A549 (cell line): ENCODE results near the gene ALDH1A3. TPM values are rescaled to one million over a fixed set of nuclear protein-coding genes. Genes with fewer than 3 reads are reported as not detected.

Experiments
- ATAC-seq, 2 experiments: fragments of 200-7000 bp in 1 of 2; fragments of >200 bp in 1 of 2; cut with Nextera tagmentation in 1 of 2; cut with Tn5 transposase in 1 of 2; 3 replicates each; pipeline versions ENCODE4 v1.8.0 to v1.9.1; 2018 to 2020; ENCODE audit warnings: mild to moderate bottlenecking in 1 of 2, moderate library complexity in 1 of 2
- CTCF ChIA-PET: fragments of 300-600 bp; sonication (Branson Sonifier 250); formaldehyde crosslinking; extraction: SDS; loops from one replicate; lab custom pipeline; 2021; ENCODE audit warnings: antibody characterized with exemption, inconsistent platforms; lab: Yijun Ruan, JAX
- POLR2A ChIA-PET: fragments of 350-600 bp; formaldehyde crosslinking; extraction: SDS; loops from one replicate; lab custom pipeline; 2021; ENCODE audit warnings: antibody characterized with exemption, inconsistent platforms; lab: Yijun Ruan, JAX
- DNase-seq, 2 experiments: peaks; one replicate each; pipeline versions ENCODE4 v3.0.0 to v3.0.0-alpha.2; 2011 to 2016; ENCODE audit warnings: low read depth in 1 of 2, low spot score in 1 of 2
- FAIRE-seq: peaks from 2 replicates; lab custom pipeline; 2011; peaks lifted over from hg19 to GRCh38; lab: Jason Lieb, UNC
- H3K27ac ChIP-seq, 2 experiments: fragments of >200 bp; sonication (Bioruptor Twin); formaldehyde crosslinking; 3 replicates each; pipeline ENCODE4 v1.5.1; 2016 to 2017
- H3K4me1 ChIP-seq: fragments of >200 bp; sonication (Bioruptor Twin); formaldehyde crosslinking; 3 replicates; pipeline ENCODE4 v1.6.1; 2016
- H3K4me2 ChIP-seq: fragments of >200 bp; sonication (Bioruptor Twin); formaldehyde crosslinking; 3 replicates; pipeline ENCODE4 v1.6.1; 2016
- H3K4me3 ChIP-seq: fragments of >200 bp; sonication (Bioruptor Twin); formaldehyde crosslinking; 3 replicates; pipeline ENCODE4 v1.5.1; 2016
- H3K9me3 ChIP-seq: fragments of >200 bp; sonication (Bioruptor Twin); formaldehyde crosslinking; 3 replicates; pipeline ENCODE4 v1.6.1; 2016
- CBX8 ChIP-seq: fragments of 200-600 bp; sonication (generic); IDR thresholded peaks from 2 replicates; pipeline ENCODE4 v1.6.1; 2016
- CEBPB ChIP-seq, 2 experiments: fragments of >200 bp in 1 of 2; sonication (Bioruptor Twin) in 1 of 2; formaldehyde crosslinking in 1 of 2; IDR thresholded peaks; 2 replicates each; pipeline ENCODE4 v1.6.1; 2012 to 2016
- CHD2 ChIP-seq: fragments of 150-350 bp; IDR thresholded peaks from 2 replicates; pipeline ENCODE4 v1.6.1; 2014; ENCODE audit warnings: low read length; ENCODE audit not compliant: partially characterized antibody
- CHD4 ChIP-seq: fragments of 200-600 bp; sonication (generic); IDR thresholded peaks from 2 replicates; pipeline ENCODE4 v1.6.1; 2016; ENCODE audit warnings: antibody characterized with exemption, mild to moderate bottlenecking, borderline replicate concordance
- EHF ChIP-seq: fragments of 250-450 bp; sonication (Bioruptor Pico); IDR thresholded peaks from 2 replicates; pipeline ENCODE4 v1.5.0; 2020; ENCODE audit warnings: mild to moderate bottlenecking
- EP300 ChIP-seq, 2 experiments: fragments of >200 bp; sonication (Bioruptor Twin); formaldehyde crosslinking; IDR thresholded peaks; 2 replicates in 1 of 2; 3 replicates in 1 of 2; pipeline ENCODE4 v1.6.1; 2016 to 2017
- ESRRA ChIP-seq: fragments of 150-350 bp; IDR thresholded peaks from 2 replicates; pipeline ENCODE4 v1.6.1; 2014; ENCODE audit warnings: mild to moderate bottlenecking, low read length, borderline replicate concordance
- HDAC2 ChIP-seq: fragments of 200-600 bp; sonication (generic); IDR thresholded peaks from 2 replicates; pipeline ENCODE4 v1.6.1; 2016
- HOXB5 ChIP-seq: fragments of 250-450 bp; sonication (Bioruptor Pico); IDR thresholded peaks from 2 replicates; pipeline ENCODE4 v1.5.0; 2020; ENCODE audit warnings: mild to moderate bottlenecking, moderate library complexity
- JUN ChIP-seq, 2 experiments: fragments of >200 bp; sonication (Bioruptor Twin); formaldehyde crosslinking; IDR thresholded peaks; 2 replicates in 1 of 2; 3 replicates in 1 of 2; pipeline ENCODE4 v1.6.1; 2016 to 2017
- KDM1A ChIP-seq: fragments of 200-600 bp; sonication (generic); IDR thresholded peaks from 2 replicates; pipeline ENCODE4 v1.6.1; 2016; ENCODE audit warnings: low read depth, mild to moderate bottlenecking
- KDM5A ChIP-seq: fragments of 200-600 bp; sonication (generic); IDR thresholded peaks from 2 replicates; pipeline ENCODE4 v1.6.1; 2016; ENCODE audit warnings: antibody characterized with exemption, mild to moderate bottlenecking
- MAZ ChIP-seq: fragments of 150-350 bp; IDR thresholded peaks from 2 replicates; pipeline ENCODE4 v1.6.1; 2014; ENCODE audit warnings: antibody characterized with exemption, low read depth, low read length, borderline replicate concordance
- MYC ChIP-seq: IDR thresholded peaks from 2 replicates; pipeline ENCODE4 v1.6.1; 2012; ENCODE audit warnings: mild to moderate bottlenecking, inconsistent platforms, low read length, improper control_type of control experiment, borderline replicate concordance
- NR3C1 ChIP-seq: fragments of >200 bp; sonication (Bioruptor Twin); formaldehyde crosslinking; IDR thresholded peaks from 3 replicates; pipeline ENCODE4 v1.6.1; 2017
- POLR2A ChIP-seq: IDR thresholded peaks from 2 replicates; pipeline ENCODE4 v1.6.1; 2012; ENCODE audit warnings: mild to moderate bottlenecking, low read length
- RARB ChIP-seq: fragments of 250-450 bp; sonication (Bioruptor Pico); IDR thresholded peaks from 2 replicates; pipeline ENCODE4 v1.8.0; 2021; ENCODE audit warnings: mild to moderate bottlenecking, moderate library complexity
- RFX5 ChIP-seq: fragments of 450-650 bp; IDR thresholded peaks from 2 replicates; pipeline ENCODE4 v1.7.1; 2014; ENCODE audit warnings: antibody characterized with exemption, mild to moderate bottlenecking, moderate library complexity
- SREBF2 ChIP-seq: fragments of 450-650 bp; IDR thresholded peaks from 2 replicates; pipeline ENCODE4 v1.6.1; 2014; ENCODE audit warnings: mild to moderate bottlenecking, moderate library complexity
- TP53 ChIP-seq: fragments of 250-450 bp; sonication (Bioruptor Pico); IDR thresholded peaks from 2 replicates; pipeline ENCODE4 v1.5.0; 2021; ENCODE audit warnings: mild to moderate bottlenecking, moderate library complexity
- ZC3H11A ChIP-seq: fragments of 450-650 bp; IDR thresholded peaks from 2 replicates; pipeline ENCODE4 v1.6.1; 2014; ENCODE audit warnings: antibody characterized with exemption, mild to moderate bottlenecking
- ZFP36 ChIP-seq: fragments of 450-650 bp; IDR thresholded peaks from 2 replicates; pipeline ENCODE4 v1.6.1; 2014; ENCODE audit warnings: borderline replicate concordance; ENCODE audit not compliant: partially characterized antibody
- ZNF302 ChIP-seq: fragments of 250-450 bp; sonication (Bioruptor Pico); IDR thresholded peaks from 2 replicates; pipeline ENCODE4 v1.9.0; 2021; ENCODE audit warnings: inconsistent platforms, mild to moderate bottlenecking, moderate library complexity
- ZSCAN20 ChIP-seq: fragments of 250-450 bp; sonication (Bioruptor Pico); IDR thresholded peaks from 2 replicates; pipeline ENCODE4 v1.8.0; 2022; ENCODE audit warnings: mild to moderate bottlenecking, moderate library complexity
- WGBS: methylation state at CpG from one replicate; pipeline ENCODE4 v1.1.6; 2017; ENCODE audit errors: missing lambda C conversion rate; 5-methylcytosine and 5-hydroxymethylcytosine counted together
- polyA plus RNA-seq, 4 experiments: library from polyadenylated mRNA; depleted of rRNA in 3 of 4; stranded (reverse); fragments of >200 nt; fragmentation: RNase III in 1 of 4; extraction: RNeasy Plus Mini Kit Qiagen cat#74134 plus additional on column Dnase treatment in 1 of 4; gene quantifications; 2 replicates in 3 of 4; 3 replicates in 1 of 4; pipeline ENCODE4 v1.2.3, GENCODE V29; 2011 to 2017
- TF ChIP-seq, protein P1 (sequence below): fragments of 200-600 bp; sonication (generic); IDR thresholded peaks from 2 replicates; pipeline ENCODE4 v1.6.1; 2016; ENCODE audit warnings: antibody characterized with exemption, mild to moderate bottlenecking, moderate library complexity
- TF ChIP-seq, protein P2 (sequence below): fragments of 450-650 bp; IDR thresholded peaks from 2 replicates; pipeline ENCODE4 v1.6.1; 2014; ENCODE audit warnings: antibody characterized with exemption
- TF ChIP-seq, protein P3 (sequence below): fragments of 150-350 bp; IDR thresholded peaks from 2 replicates; pipeline ENCODE4 v1.6.1; 2014; ENCODE audit warnings: low read depth, mild to moderate bottlenecking, low read length
- TF ChIP-seq, protein P4 (sequence below): fragments of 250-450 bp; sonication (Bioruptor Pico); IDR thresholded peaks from 2 replicates; pipeline ENCODE4 v1.5.0; 2020; ENCODE audit warnings: low read depth, mild to moderate bottlenecking, moderate library complexity
- TF ChIP-seq, protein P5 (sequence below): IDR thresholded peaks from 2 replicates; pipeline ENCODE4 v1.6.1; 2012; ENCODE audit warnings: low read depth, borderline replicate concordance

ALDH1A3 gene
- polyA plus RNA-seq, 2 of the 4 experiments (the other 2 are of a cell fraction) = 11.5 to 11.9 TPM

DNA sequence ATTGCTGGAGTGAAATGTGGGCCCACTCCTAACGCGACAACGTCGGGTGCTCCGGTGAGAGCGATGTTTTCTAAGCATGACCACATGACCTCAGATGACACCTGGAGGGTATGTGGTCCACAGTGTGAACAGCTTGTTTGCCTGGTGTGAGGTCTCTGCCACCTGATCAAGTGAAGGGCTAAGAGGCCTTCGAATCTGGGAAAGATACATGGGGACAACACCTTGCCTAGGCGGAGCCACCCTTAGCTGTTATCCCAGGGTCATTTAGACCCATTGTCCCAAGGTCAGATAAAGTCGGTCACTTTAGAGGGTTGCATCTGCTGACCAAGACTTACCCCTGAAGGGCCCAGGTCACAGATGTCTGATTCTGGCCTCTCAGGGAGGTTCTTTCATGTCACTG is 34.9 kb upstream of the ALDH1A3 start:
- H3K4me3 ChIP-seq = no peak overlapping the region
- DNase-seq (no peak), ATAC-seq (no peak), FAIRE-seq (no peak)
- H3K27ac ChIP-seq = no peak overlapping the region
- H3K4me1 ChIP-seq = peaks cover 6% of the 10 kb centered on the region; the same call in 1 of the 3 replicates
- no peak for TF ChIP-seq EHF
- TF ChIP-seq HDAC2 = no peak
- TF ChIP-seq ZFP36 = no peak
- TF ChIP-seq MAZ = no peak
- no peak for TF ChIP-seq CBX8
- TF ChIP-seq, protein P1, sequence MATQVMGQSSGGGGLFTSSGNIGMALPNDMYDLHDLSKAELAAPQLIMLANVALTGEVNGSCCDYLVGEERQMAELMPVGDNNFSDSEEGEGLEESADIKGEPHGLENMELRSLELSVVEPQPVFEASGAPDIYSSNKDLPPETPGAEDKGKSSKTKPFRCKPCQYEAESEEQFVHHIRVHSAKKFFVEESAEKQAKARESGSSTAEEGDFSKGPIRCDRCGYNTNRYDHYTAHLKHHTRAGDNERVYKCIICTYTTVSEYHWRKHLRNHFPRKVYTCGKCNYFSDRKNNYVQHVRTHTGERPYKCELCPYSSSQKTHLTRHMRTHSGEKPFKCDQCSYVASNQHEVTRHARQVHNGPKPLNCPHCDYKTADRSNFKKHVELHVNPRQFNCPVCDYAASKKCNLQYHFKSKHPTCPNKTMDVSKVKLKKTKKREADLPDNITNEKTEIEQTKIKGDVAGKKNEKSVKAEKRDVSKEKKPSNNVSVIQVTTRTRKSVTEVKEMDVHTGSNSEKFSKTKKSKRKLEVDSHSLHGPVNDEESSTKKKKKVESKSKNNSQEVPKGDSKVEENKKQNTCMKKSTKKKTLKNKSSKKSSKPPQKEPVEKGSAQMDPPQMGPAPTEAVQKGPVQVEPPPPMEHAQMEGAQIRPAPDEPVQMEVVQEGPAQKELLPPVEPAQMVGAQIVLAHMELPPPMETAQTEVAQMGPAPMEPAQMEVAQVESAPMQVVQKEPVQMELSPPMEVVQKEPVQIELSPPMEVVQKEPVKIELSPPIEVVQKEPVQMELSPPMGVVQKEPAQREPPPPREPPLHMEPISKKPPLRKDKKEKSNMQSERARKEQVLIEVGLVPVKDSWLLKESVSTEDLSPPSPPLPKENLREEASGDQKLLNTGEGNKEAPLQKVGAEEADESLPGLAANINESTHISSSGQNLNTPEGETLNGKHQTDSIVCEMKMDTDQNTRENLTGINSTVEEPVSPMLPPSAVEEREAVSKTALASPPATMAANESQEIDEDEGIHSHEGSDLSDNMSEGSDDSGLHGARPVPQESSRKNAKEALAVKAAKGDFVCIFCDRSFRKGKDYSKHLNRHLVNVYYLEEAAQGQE = no peak
- no peak for TF ChIP-seq ZSCAN20 (CRISPR knock-in tag)
- TF ChIP-seq, protein P2, sequence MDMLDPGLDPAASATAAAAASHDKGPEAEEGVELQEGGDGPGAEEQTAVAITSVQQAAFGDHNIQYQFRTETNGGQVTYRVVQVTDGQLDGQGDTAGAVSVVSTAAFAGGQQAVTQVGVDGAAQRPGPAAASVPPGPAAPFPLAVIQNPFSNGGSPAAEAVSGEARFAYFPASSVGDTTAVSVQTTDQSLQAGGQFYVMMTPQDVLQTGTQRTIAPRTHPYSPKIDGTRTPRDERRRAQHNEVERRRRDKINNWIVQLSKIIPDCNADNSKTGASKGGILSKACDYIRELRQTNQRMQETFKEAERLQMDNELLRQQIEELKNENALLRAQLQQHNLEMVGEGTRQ = no peak
- no peak for TF ChIP-seq RFX5
- TF ChIP-seq ESRRA = no peak
- TF ChIP-seq, protein P3, sequence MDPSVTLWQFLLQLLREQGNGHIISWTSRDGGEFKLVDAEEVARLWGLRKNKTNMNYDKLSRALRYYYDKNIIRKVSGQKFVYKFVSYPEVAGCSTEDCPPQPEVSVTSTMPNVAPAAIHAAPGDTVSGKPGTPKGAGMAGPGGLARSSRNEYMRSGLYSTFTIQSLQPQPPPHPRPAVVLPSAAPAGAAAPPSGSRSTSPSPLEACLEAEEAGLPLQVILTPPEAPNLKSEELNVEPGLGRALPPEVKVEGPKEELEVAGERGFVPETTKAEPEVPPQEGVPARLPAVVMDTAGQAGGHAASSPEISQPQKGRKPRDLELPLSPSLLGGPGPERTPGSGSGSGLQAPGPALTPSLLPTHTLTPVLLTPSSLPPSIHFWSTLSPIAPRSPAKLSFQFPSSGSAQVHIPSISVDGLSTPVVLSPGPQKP = no peak
- no peak for TF ChIP-seq CHD2
- no peak for TF ChIP-seq NR3C1
- no peak for TF ChIP-seq KDM5A
- TF ChIP-seq ZNF302 (CRISPR knock-in tag) = no peak
- no peak for TF ChIP-seq POLR2A
- TF ChIP-seq KDM1A = no peak
- TF ChIP-seq, protein P4, sequence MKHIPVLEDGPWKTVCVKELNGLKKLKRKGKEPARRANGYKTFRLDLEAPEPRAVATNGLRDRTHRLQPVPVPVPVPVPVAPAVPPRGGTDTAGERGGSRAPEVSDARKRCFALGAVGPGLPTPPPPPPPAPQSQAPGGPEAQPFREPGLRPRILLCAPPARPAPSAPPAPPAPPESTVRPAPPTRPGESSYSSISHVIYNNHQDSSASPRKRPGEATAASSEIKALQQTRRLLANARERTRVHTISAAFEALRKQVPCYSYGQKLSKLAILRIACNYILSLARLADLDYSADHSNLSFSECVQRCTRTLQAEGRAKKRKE = no peak
- no peak for TF ChIP-seq JUN (IDR thresholded peaks at IDR 0.05)
- POLR2A ChIA-PET = no interaction called here
- no peak overlapping the region for H3K4me2 ChIP-seq
- H3K9me3 ChIP-seq = no peaks in the 10 kb centered on the region
- CTCF ChIA-PET = interaction anchor here (1.0 to 3.4 kb wide), 7 partner anchors 10 to 173 kb away, joined by 3 to 15 read pairs (median 11); no protein-coding TSS in a partner anchor
- 89% methylated on average over 9 of the region's 9 CpGs for WGBS

DNA sequence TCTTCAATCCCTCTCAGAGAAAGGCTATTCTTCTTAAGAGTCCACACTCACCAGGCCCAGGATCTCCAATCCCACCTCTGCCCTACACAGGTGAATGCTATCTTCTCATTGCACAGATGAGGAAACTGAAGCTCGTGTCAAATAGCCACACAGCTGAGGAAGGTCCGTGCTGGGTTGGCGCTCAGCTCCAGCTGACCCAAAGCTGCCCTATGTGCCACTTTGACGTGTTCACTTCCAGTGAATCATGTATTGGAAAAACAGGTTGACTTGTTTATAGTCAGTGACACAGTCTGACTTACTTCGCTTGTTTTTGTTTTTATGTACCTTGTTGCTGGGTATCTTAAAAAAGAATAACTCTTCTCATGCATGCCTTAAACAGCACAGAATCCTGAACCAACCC is 32.4 kb upstream of the ALDH1A3 start:
- no peak for TF ChIP-seq HDAC2
- TF ChIP-seq CHD4 = no peak
- no peak for TF ChIP-seq TP53 (CRISPR knock-in tag)
- TF ChIP-seq EP300 (IDR thresholded peaks at IDR 0.05) = no peak
- TF ChIP-seq, protein P2 = no peak
- no peak for TF ChIP-seq CBX8
- TF ChIP-seq ZC3H11A = no peak
- TF ChIP-seq HOXB5 = no peak
- no peak for TF ChIP-seq ZFP36
- no peak for TF ChIP-seq SREBF2
- TF ChIP-seq, protein P3 = no peak
- TF ChIP-seq CEBPB (IDR thresholded peaks at IDR 0.05) = no peak
- TF ChIP-seq MYC = no peak
- no peak for TF ChIP-seq RARB
- no peak for TF ChIP-seq POLR2A
- TF ChIP-seq, protein P4 = no peak
- no peak for TF ChIP-seq ZSCAN20 (CRISPR knock-in tag)
- TF ChIP-seq, protein P5, sequence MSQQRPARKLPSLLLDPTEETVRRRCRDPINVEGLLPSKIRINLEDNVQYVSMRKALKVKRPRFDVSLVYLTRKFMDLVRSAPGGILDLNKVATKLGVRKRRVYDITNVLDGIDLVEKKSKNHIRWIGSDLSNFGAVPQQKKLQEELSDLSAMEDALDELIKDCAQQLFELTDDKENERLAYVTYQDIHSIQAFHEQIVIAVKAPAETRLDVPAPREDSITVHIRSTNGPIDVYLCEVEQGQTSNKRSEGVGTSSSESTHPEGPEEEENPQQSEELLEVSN = no peak
- TF ChIP-seq, all 56 proteins: peak for 0
- peaks cover 9% of the 10 kb centered on the region; the same call in 1 of the 3 replicates for H3K4me1 ChIP-seq
- ChIA-PET POLR2A (no interaction called here), CTCF (interaction anchor here (1.8 to 3.4 kb wide), 7 partner anchors 9 to 175 kb away, joined by 5 to 14 read pairs (median 6); no protein-coding TSS in a partner anchor)
- no peak overlapping the region for H3K4me2 ChIP-seq
- WGBS = 71% methylated on average over 5 of the region's 5 CpGs
- FAIRE-seq = peak; percentile 13
- no peak for ATAC-seq
- no peak overlapping the region for H3K4me3 ChIP-seq
- no peak overlapping the region for H3K27ac ChIP-seq
- no peaks in the 10 kb centered on the region for H3K9me3 ChIP-seq
- no peak for DNase-seq
